Measurements from ENCODE around the gene OR52B2. TPM values are rescaled to one million over a fixed set of nuclear protein-coding genes. Genes with fewer than 3 reads are reported as not detected.
"Not testable (repeated sequence)": the region's sequence is repeated elsewhere in the genome, so short reads cannot be mapped to it uniquely, and the experiment has no call there.

OR52B2 gene
- total and polyA plus RNA-seq, 2 experiments from 2014 or later: not detected

- H3K9me3 ChIP-seq (ENCODE audit: low read depth): no peaks in the 10 kb centered on the region
- DNase-seq (ENCODE audit: low spot score): peak; percentile 39
- H2AFZ ChIP-seq: no peak overlapping the region
- H3K4me1 ChIP-seq (ENCODE audit: insufficient read depth): no peaks in the 10 kb centered on the region
- H3K27ac ChIP-seq: peak overlapping the region; percentile 57
- no peaks in the 10 kb centered on the region for H3K27me3 ChIP-seq
- no peaks in the 10 kb centered on the region for H4K20me1 ChIP-seq (ENCODE audit: insufficient read depth, poor library complexity, severe bottlenecking)
- 70% methylated on average over 7 of the region's 7 CpGs for WGBS (ENCODE audit: low lambda C conversion rate, missing lambda C conversion rate)
- no peaks in the 10 kb centered on the region for H3K36me3 ChIP-seq (replicated peaks; ENCODE audit: insufficient read depth, low read depth)
- TF ChIP-seq EZH2 (IDR thresholded peaks at IDR 0.05; ENCODE audit: borderline replicate concordance) (no peak), EZH2phosphoT487 (IDR thresholded peaks at IDR 0.05; ENCODE audit: low read depth, severe bottlenecking, unreplicated experiment) (no peak), CTCF (IDR thresholded peaks at IDR 0.05; ENCODE audit: poor library complexity) (no peak)
- H3K9me2 ChIP-seq (replicated peaks; ENCODE audit: insufficient read depth): no peaks in the 10 kb centered on the region
- H3K4me2 ChIP-seq: no peak overlapping the region
- H3K4me3 ChIP-seq: no peak overlapping the region
- no peaks in the 10 kb centered on the region for H3K79me2 ChIP-seq
Observed at GRCh38 chr11:6156628-6157359, 13.3 kb downstream of the OR52B2 start.

GRCh38 chr11:6152126-6152525 lies 18.0 kb downstream of the OR52B2 start:
- WGBS (ENCODE audit: low lambda C conversion rate, missing lambda C conversion rate): 94% methylated on average over 2 of the region's 2 CpGs

GRCh38 chr11:6151117-6151516 lies 19.0 kb downstream of the OR52B2 start:
- no peak overlapping the region for H3K27ac ChIP-seq
- H3K4me1 ChIP-seq (ENCODE audit: insufficient read depth): no peaks in the 10 kb centered on the region
- no peak overlapping the region for H2AFZ ChIP-seq
- TF ChIP-seq CTCF (IDR thresholded peaks at IDR 0.05; ENCODE audit: poor library complexity): no peak
- TF ChIP-seq EZH2 (IDR thresholded peaks at IDR 0.05; ENCODE audit: borderline replicate concordance): no peak
- no peak for TF ChIP-seq EZH2phosphoT487 (IDR thresholded peaks at IDR 0.05; ENCODE audit: low read depth, severe bottlenecking, unreplicated experiment)
- H3K4me2 ChIP-seq: no peak overlapping the region
- no peaks in the 10 kb centered on the region for H3K36me3 ChIP-seq (replicated peaks; ENCODE audit: insufficient read depth, low read depth)
- no peaks in the 10 kb centered on the region for H3K27me3 ChIP-seq
- no peaks in the 10 kb centered on the region for H3K79me2 ChIP-seq
- H3K9me2 ChIP-seq (replicated peaks; ENCODE audit: insufficient read depth): no peaks in the 10 kb centered on the region
- 74% methylated on average over 1 of the region's 1 CpG for WGBS (ENCODE audit: low lambda C conversion rate, missing lambda C conversion rate)
- no peaks in the 10 kb centered on the region for H4K20me1 ChIP-seq (ENCODE audit: insufficient read depth, poor library complexity, severe bottlenecking)
- no peaks in the 10 kb centered on the region for H3K9me3 ChIP-seq (ENCODE audit: low read depth)
- no peak overlapping the region for H3K4me3 ChIP-seq
- DNase-seq (ENCODE audit: low spot score): no peak

More at GRCh38 chr11:6152126-6152525, 18.0 kb downstream of the OR52B2 start:
- no peaks in the 10 kb centered on the region for H3K27me3 ChIP-seq
- no peaks in the 10 kb centered on the region for H3K9me2 ChIP-seq (replicated peaks; ENCODE audit: insufficient read depth)
- no peak overlapping the region for H2AFZ ChIP-seq
- H3K36me3 ChIP-seq (replicated peaks; ENCODE audit: insufficient read depth, low read depth): no peaks in the 10 kb centered on the region
- no peaks in the 10 kb centered on the region for H3K4me1 ChIP-seq (ENCODE audit: insufficient read depth)
- H3K4me3 ChIP-seq: no peak overlapping the region
- TF ChIP-seq CTCF (IDR thresholded peaks at IDR 0.05; ENCODE audit: poor library complexity) (no peak), EZH2 (IDR thresholded peaks at IDR 0.05; ENCODE audit: borderline replicate concordance) (no peak), EZH2phosphoT487 (IDR thresholded peaks at IDR 0.05; ENCODE audit: low read depth, severe bottlenecking, unreplicated experiment) (no peak)
- DNase-seq (ENCODE audit: low spot score): no peak
- H3K4me2 ChIP-seq: no peak overlapping the region
- H3K79me2 ChIP-seq: no peaks in the 10 kb centered on the region
- no peaks in the 10 kb centered on the region for H4K20me1 ChIP-seq (ENCODE audit: insufficient read depth, poor library complexity, severe bottlenecking)
- H3K27ac ChIP-seq: no peak overlapping the region
- no peaks in the 10 kb centered on the region for H3K9me3 ChIP-seq (ENCODE audit: low read depth)

- H3K9me2 ChIP-seq (replicated peaks; ENCODE audit: insufficient read depth); H4K20me1 ChIP-seq (ENCODE audit: insufficient read depth, poor library complexity, severe bottlenecking); H3K36me3 ChIP-seq (replicated peaks; ENCODE audit: insufficient read depth, low read depth); H3K79me2 ChIP-seq; H3K27ac ChIP-seq; H3K4me2 ChIP-seq; H2AFZ ChIP-seq; H3K27me3 ChIP-seq; DNase-seq (ENCODE audit: low spot score); H3K4me1 ChIP-seq (ENCODE audit: insufficient read depth); H3K9me3 ChIP-seq (ENCODE audit: low read depth); H3K4me3 ChIP-seq: not testable (repeated sequence)
- 42% methylated on average over 17 of the region's 21 CpGs for WGBS (ENCODE audit: low lambda C conversion rate, missing lambda C conversion rate)
Observed at GRCh38 chr11:6143737-6144136, 26.4 kb downstream of the OR52B2 start.

Data from hepatocyte (in vitro differentiated cells).